Neural crest cell (in vitro differentiated cells): ENCODE measurements around the gene REPS1. TPM values are rescaled to one million over a fixed set of nuclear protein-coding genes. Genes with fewer than 3 reads are reported as not detected.

Experiments used
- DNase-seq: peaks from one replicate; pipeline ENCODE4 v3.0.0; 2021; ENCODE audit warnings: low read depth, mixed read lengths, low spot score
- H3K27ac Mint-ChIP-seq: one replicate; pipeline ENCODE4 v1.8.0; 2021; ENCODE audit warnings: mild to moderate bottlenecking, mixed read lengths; ENCODE audit not compliant: unreplicated experiment
- H3K27me3 Mint-ChIP-seq: 2 replicates; pipeline ENCODE4 v1.8.0; 2021; ENCODE audit warnings: low read depth, mild to moderate bottlenecking, mixed read lengths
- H3K36me3 Mint-ChIP-seq: 2 replicates; pipeline ENCODE4 v1.8.0; 2021; ENCODE audit warnings: low read depth, mild to moderate bottlenecking, mixed read lengths
- H3K4me1 Mint-ChIP-seq: 2 replicates; pipeline ENCODE4 v1.8.0; 2021; ENCODE audit warnings: mixed read lengths
- H3K4me3 Mint-ChIP-seq: one replicate; pipeline ENCODE4 v1.8.0; 2021; ENCODE audit warnings: mild to moderate bottlenecking, mixed read lengths
- H3K9me3 Mint-ChIP-seq: 2 replicates; pipeline ENCODE4 v1.8.0; 2021; ENCODE audit warnings: mixed read lengths
- total RNA-seq: library from RNA; stranded (reverse); gene quantifications from 2 replicates; pipeline ENCODE4 v1.2.1, GENCODE V29; 2021
- TF ChIP-seq, protein P1 (sequence below): fragments of 200-600 bp; sonication (generic); conservative IDR thresholded peaks from 2 replicates; pipeline ENCODE4 v1.5.0; 2021; ENCODE audit warnings: antibody characterized with exemption, mild to moderate bottlenecking

REPS1 gene
- total RNA-seq, 1 donor from 2014 or later, result 61.1 TPM

DNA sequence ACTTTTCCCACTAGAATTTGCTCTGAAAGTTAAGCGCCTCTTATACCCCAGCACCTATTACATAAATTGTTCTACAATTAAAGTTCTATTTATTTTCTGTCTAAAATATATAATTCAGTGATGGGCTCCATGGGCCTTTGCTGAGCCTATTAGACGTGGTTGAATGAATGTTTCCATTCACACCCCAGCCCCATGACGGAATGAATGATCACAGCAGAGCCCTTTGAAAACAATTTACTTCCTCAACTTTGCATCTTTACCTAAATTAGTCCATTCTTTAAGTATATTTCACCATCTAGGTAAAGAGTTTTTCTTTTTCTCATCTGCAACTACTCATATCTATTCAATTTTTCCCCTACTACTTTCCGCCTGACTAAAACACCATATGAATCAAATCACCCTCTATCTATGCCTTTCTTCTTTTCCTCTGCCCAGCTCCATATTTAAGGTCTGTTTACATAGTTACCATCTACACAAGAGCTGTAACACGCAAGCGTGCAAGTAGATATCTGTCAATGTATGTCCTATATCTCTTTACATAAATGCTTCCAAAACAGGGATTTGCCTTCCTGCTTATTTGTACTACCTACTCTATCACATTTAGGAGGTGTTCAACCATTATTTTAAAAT, 122.5 kb downstream of the REPS1 start:
- Mint-ChIP-seq H3K4me1 (peaks cover 19% of the 10 kb centered on the region), H3K9me3 (peaks cover 3% of the 10 kb centered on the region), H3K4me3 (no peak overlapping the region), H3K36me3 (no peaks in the 10 kb centered on the region), H3K27me3 (no peaks in the 10 kb centered on the region), H3K27ac (no peak overlapping the region)
- no peak for DNase-seq
- TF ChIP-seq, protein P1, sequence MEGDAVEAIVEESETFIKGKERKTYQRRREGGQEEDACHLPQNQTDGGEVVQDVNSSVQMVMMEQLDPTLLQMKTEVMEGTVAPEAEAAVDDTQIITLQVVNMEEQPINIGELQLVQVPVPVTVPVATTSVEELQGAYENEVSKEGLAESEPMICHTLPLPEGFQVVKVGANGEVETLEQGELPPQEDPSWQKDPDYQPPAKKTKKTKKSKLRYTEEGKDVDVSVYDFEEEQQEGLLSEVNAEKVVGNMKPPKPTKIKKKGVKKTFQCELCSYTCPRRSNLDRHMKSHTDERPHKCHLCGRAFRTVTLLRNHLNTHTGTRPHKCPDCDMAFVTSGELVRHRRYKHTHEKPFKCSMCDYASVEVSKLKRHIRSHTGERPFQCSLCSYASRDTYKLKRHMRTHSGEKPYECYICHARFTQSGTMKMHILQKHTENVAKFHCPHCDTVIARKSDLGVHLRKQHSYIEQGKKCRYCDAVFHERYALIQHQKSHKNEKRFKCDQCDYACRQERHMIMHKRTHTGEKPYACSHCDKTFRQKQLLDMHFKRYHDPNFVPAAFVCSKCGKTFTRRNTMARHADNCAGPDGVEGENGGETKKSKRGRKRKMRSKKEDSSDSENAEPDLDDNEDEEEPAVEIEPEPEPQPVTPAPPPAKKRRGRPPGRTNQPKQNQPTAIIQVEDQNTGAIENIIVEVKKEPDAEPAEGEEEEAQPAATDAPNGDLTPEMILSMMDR, result no peak

DNA sequence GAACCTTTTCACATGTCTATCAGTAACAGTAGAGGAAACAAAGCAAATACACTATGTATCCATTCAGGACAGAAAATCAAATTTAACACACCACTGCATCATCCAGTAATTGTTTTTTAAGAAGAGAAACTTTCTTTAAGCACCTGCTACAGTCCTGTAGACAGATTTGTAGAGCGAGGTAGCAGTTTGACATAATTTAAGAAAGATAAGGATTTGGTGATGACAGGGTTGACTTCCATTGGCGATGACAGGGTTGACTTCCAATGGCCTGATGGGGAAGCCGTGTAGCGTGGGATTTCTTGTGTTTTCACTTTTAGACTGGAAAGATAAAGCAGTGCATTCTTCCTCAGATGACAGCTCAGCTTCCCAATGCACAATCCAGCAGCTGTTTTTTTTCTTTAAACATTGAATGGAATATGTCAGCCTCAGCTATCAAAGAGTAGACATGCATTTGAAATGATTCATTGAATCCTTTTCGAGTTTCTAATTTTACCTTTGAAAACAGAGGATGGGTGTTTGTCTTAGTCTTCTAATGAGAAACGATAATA, 123.6 kb downstream of the REPS1 start:
- TF ChIP-seq, protein P1, result no peak

DNA sequence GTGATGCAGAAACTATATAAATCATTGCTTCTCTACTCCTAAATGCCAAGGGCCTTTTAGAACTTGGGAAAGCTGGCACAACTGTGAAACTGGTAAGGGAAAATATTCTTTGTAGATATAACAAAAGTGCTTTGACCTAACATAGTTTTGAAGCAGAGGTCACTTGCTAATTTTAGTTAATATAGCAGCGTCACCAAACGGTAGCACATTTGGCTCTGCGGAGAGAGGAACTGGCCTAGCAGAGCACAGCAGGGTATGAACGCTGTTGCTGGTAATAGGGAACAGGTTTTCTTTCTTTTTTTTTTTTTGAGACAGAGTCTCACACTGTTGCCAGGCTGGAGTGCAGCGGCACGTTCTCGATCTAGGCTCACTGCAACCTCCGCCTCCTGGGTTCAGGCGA, 124.7 kb downstream of the REPS1 start:
- H3K9me3 Mint-ChIP-seq, result peaks cover 8% of the 10 kb centered on the region
- H3K4me1 Mint-ChIP-seq, result peaks cover 16% of the 10 kb centered on the region
- no peak overlapping the region for H3K4me3 Mint-ChIP-seq
- H3K36me3 Mint-ChIP-seq, result no peaks in the 10 kb centered on the region
- TF ChIP-seq, protein P1, result no peak
- H3K27me3 Mint-ChIP-seq, result no peaks in the 10 kb centered on the region
- no peak for DNase-seq
- H3K27ac Mint-ChIP-seq, result no peak overlapping the region

More for the DNA sequence above, 123.6 kb downstream of the REPS1 start:
- Mint-ChIP-seq H3K4me1 (peaks cover 19% of the 10 kb centered on the region), H3K27ac (no peak overlapping the region), H3K36me3 (no peaks in the 10 kb centered on the region), H3K9me3 (peaks cover 3% of the 10 kb centered on the region), H3K27me3 (no peaks in the 10 kb centered on the region), H3K4me3 (no peak overlapping the region)
- no peak for DNase-seq

DNA sequence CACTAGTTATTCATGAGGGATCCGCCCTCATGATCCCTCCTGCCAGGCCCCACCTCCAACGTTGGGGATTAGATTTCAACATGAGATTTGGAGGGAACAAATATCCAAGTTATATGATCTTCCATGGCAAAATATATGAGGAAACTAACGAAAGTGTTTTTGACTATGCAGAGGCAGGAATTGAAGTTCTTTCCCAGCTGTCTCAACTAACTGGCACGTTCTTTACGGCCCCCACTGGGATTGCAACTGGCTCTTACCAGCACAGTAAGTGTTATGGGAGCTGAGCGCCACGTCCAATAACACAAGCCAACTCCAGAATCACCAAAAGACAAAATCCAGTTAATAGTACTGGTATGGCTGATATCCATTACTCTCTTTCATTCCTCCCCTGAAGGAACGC, 125.6 kb downstream of the REPS1 start:
- Mint-ChIP-seq H3K27me3 (no peaks in the 10 kb centered on the region), H3K9me3 (peaks cover 8% of the 10 kb centered on the region), H3K27ac (no peak overlapping the region), H3K4me3 (no peak overlapping the region), H3K36me3 (no peaks in the 10 kb centered on the region), H3K4me1 (peaks cover 16% of the 10 kb centered on the region)
- TF ChIP-seq, protein P1, result no peak
- no peak for DNase-seq

DNA sequence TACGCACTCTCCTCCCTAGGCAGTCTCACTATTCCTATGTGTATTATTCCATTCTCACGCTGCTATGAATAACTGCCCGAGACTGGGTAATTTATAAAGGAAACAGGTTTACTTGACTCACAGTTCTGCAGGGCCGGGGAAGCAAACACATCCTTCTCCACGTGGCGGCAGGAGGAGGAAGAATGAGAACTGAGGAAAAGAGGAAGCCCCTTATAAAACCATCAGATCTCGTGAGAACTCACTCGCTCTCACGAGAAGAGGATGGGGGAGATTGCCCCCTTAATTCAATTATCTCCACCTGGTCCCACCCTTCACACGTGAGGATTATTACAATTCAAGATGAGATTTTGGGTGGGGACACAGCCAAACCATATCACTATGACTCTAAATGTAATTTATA, 130.3 kb downstream of the REPS1 start:
- Mint-ChIP-seq H3K9me3 (peaks cover 8% of the 10 kb centered on the region), H3K27me3 (peaks cover 7% of the 10 kb centered on the region), H3K36me3 (no peaks in the 10 kb centered on the region), H3K4me1 (no peaks in the 10 kb centered on the region), H3K27ac (no peak overlapping the region), H3K4me3 (no peak overlapping the region)
- no peak for DNase-seq
- TF ChIP-seq, protein P1, result no peak
